Myometrial cell (primary cell): ENCODE data around the gene CELA3B. TPM values are rescaled to one million over a fixed set of nuclear protein-coding genes. Genes with fewer than 3 reads are reported as not detected.

Source experiments
- total RNA-seq: library from RNA; depleted of rRNA; stranded (reverse); fragments of >200 nt; gene quantifications from 2 replicates; pipeline ENCODE4 v1.2.3, GENCODE V29; 2015

The CELA3B gene, protein sequence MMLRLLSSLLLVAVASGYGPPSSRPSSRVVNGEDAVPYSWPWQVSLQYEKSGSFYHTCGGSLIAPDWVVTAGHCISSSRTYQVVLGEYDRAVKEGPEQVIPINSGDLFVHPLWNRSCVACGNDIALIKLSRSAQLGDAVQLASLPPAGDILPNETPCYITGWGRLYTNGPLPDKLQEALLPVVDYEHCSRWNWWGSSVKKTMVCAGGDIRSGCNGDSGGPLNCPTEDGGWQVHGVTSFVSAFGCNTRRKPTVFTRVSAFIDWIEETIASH
- total RNA-seq = not detected in 2 replicates

GRCh38 chr1:21976703-21977239 lies at the start of gene CELA3B:
Gene CELA3B (plus strand): TSS chr1:21977022. CDS start chr1:21977040, 18 bp downstream.

GRCh38 chr1:21937034-21937371 lies 39.8 kb upstream of the CELA3B start, which contains the start of gene HSPG2:
Gene HSPG2 (minus strand): TSS chr1:21937310. CDS start chr1:21937217, 93 bp downstream.

GRCh38 chr1:22001409-22001808 lies 24.6 kb downstream of the CELA3B start, which contains the start of gene CELA3A:
Gene CELA3A (plus strand): TSS chr1:22001657. CDS start chr1:22001675, 18 bp downstream.

Other genes with a start within 250 kb of the CELA3B start
- 22.8 and 23.7 TPM in 2 replicates for gene USP48, start 193.9 kb upstream of the CELA3B start, total RNA-seq
- under 0.01 TPM in 1 of 2 replicates, not detected in the other for gene LDLRAD2, start 164.8 kb upstream of the CELA3B start, total RNA-seq
- gene HSPG2, start 39.7 kb upstream of the CELA3B start, total RNA-seq = 92.8 and 107 TPM in 2 replicates
- gene CELA3A, start 24.6 kb downstream of the CELA3B start, total RNA-seq = not detected in 2 replicates
- 363 and 392 TPM in 2 replicates for gene CDC42, start 75.7 kb downstream of the CELA3B start, total RNA-seq
- 0.18 TPM in 1 of 2 replicates, not detected in the other for gene WNT4, start 166.1 kb downstream of the CELA3B start, total RNA-seq